ENCODE results near the gene STAB2.
"Not testable (repeated sequence)": the region's sequence is repeated elsewhere in the genome, so short reads cannot be mapped to it uniquely, and the experiment has no call there.

STAB2 gene

DNA sequence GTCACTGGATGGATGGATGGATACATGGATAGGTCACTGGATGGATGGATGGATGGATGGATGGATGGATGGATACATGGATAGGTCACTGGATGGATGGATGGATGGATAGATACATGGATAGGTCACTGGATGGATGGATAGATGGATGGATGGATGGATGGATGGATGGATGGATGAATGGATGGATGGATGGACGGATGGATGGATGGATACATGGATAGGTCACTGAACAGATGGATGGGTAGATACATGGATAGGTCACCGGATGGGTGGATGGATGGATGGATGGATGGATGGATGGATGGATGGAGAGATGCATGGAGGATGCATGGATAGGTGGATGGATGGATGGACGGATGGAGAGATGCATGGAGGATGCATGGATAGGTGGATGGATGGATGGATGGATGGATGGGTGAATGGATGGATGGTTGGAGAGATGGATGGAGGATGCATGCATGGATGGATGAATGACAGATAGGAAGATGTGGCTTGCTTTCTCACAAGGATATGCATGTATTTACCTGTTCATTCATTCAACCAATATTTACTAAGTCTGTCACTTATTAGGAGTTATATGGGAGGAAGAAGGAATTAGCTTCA lies 66.6 kb downstream of the STAB2 start:
- not testable (repeated sequence) for DNase-seq

DNA sequence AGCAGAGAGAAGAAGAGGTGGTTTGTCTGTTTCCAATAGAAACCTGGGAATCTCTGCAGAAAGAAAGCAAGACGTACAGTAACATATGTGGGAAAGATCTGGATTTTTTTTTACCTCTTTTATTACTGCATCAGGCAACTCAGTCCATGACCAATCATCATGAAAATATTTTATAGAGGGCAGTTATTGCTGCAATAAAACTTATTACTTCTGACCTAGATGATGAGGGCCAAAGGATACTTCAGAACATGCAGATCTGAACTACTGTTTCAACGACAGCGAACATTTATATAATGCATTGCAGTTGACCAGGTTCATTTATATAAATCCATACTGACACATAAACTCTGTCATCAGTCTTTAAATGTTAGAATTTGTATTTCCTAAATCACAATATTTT lies 67.7 kb downstream of the STAB2 start:
- DNase-seq: no peak

DNA sequence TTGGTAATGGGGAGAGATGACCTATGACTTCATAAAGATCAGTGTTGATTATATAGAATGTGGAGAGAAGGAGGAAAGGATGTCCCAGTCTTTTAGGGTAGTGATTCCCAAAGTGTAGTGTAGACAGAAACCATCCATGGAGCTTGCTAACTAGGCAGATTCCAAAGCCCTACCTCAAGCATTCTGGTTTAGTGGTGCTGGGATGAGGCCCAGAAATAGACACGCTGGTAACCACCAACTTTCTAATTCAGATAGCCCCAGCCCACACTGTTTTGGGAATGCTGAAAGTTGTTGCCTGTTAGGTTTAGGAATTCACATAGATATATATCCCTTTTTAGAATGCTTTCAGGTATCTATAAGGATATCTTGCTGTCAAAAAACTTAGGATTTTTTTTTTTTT lies 69.2 kb downstream of the STAB2 start:
- no peak for DNase-seq

DNA sequence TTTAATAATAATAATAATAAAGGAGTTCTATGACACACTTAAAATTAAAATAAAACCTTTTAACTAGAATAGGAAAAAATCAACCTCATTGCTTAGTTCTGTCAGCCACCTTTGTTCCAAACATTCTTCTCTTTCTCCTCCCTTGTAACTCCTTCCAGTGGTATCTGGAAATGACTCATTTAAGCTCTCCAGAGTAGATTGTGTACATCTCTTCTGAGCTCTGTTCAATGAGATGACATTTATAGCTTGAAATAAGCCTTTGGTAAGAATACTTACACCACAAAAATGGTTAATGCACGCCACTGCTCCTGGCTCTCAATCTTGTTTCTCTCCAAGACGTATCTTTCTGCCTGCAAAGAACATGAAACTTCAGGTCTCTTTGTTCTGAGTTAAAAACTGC lies 70.3 kb downstream of the STAB2 start:
- no peak for DNase-seq

DNA sequence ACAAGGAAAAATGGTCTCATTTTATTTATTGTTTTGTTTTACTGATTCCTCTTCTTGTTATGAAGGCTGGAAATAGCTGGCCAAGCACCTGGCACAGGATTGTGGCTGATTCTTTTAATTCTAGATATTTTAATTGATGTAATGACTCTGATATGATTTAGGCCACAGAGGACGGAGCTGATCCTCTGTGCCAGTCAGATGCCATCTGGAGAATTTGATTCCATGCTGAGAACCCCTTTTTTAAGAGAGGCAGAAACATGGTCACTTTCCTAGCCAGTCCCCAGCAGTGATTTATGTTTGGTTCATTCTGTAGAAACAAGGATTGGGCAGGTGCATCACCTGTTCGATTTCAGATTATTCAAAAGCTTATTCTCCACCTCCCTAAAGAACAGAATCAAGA lies 77.6 kb downstream of the STAB2 start:
- no peak for DNase-seq

DNA sequence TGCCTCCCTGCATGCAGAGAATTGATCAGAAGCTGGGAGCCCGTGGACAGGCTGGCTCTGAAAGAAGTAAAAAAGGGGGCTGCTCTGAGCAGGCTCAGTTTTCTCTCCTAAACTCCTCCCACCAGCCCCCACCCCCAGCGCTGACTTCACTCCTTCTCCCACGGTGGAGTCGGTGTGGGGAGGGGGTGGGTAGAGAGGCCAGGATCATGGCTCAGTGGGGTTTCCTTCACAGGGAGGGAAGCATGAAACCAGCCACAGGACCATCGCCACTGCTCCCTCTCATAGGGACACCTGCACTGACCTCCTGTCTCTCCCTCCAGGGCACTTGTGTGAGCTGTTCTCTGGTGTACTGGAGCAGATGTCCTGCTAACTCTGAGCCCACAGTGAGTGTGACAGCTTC lies 78.9 kb downstream of the STAB2 start:
- DNase-seq: no peak

DNA sequence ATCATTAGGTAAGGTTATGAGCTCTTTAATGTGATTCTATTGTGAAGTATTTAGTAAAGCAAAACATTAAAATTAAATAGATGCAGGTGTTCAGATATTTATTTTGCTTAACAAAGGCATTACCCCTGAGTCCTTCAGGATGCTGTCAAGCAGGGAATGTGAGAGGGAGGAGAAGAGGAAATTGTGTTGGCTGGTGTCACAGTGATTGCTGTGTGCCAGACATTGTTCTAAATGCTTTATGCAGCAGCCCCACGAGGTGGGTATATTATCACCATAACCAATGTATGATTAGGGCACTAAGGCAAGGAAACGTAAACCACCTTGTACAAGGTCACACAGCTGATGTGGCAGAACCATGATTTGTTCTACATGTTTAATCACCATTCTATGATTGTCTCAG lies 80.1 kb downstream of the STAB2 start:
- DNase-seq: no peak

DNA sequence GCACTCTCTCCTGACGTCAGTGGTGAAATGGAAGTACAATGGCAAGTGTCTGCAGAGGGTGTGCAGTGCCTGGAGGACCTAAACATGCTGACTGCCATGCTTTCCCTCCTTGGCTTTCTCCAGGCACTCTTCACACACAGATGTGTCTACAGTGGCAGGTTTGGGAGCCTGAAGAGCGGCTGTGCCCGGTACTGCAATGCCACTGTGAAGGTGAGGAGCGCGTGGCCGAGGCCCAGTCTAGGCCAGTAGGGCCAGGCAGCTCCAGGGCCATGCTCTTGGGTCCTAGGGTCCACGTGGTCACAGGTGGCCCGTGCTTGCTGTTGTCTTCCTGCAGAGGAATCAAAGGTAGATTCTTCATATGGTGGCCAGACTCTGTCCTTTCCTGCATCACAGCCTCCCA lies 81.4 kb downstream of the STAB2 start:
- no peak for DNase-seq

DNA sequence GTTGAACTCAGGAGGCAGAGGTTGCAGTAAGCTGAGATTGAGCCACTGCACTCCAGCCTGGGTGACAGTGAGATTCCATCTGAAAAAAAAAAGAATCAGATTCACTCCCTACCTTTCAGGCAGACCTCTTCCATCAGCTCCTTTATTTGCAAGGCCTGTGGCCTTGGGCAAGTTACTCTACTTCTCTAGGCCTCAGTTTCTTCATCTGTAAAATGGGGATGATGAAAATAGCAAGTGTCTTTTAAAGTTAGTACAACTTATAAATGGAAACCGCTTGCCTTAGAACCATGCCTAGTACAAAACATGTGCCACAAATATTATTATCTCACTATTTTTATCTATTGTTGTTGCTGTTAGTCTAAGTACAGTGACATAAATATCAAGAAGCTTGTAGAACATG lies 84.3 kb downstream of the STAB2 start:
- no peak for DNase-seq

DNA sequence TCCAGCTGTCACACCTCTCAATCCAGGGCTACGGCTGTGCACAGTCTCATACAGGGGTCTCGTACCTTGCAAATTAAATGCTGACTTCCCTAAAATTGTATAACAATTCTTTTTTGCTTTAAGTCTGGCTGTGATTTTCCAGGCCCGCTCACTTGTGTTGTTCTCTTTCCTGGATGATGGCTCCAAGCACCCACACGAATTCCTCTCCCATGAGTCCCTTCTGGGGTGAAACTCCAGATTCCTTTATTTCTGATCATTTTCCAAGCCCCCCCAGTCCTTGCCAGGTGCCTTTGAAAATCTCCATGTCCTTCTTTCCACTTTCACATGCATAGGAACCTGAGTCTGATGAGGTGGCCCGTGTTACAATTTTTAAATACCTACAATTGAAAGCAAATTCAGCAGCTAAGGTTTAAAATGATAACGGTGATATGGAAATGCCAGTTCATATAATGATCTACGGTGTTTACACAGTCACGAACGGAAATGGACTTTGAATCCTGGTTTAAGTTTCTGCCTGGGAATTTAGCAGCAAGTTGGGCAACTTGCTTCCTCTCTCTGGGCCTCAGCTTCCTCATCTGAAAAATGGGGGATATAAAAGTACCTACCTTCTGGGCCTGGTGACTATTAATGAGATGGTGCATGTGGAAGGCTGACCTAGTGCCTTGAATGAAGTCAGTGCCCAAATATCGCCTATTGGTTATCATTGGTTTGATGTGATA lies 85.5 kb downstream of the STAB2 start:
- no peak for DNase-seq

DNA sequence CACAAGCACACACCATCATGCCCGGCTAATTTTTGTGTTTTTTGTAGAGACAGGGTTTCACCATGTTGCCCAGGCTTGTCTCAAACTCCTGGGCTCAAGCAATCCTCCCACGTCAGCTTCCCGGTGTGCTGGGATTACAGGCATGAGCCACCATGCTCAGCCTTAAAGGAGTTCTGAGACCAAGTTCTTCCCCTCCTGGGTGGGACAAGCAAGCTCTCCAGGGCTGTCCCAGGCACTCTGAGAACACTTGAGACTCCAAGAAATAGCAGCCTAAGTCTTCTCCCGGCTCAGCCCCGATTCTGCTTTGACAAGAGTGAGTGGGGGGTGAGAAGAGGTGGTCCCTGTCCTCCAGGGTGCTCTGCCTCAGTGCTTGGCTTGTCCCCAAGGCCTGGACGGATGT lies 86.4 kb downstream of the STAB2 start:
- no peak for DNase-seq

DNA sequence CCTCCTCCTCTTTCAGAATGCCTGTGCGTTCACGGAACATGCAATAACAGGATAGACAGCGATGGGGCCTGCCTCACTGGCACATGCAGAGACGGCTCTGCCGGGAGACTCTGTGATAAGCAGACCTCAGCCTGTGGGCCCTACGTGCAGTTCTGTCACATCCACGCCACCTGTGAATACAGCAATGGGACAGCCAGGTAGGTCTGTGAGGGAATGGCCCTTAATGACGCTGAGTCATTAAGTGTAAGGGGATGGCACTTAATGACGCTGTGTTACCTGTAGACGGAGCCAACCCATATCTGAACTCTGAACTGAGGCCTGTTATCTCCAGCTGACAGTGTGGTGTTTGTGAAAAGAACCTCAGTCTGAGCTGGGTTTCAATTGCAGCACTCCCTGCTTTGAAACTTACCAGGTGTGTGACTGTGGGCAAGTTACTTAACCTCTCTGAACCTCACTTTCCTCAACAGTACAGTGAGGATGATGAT lies 86.9 kb downstream of the STAB2 start:
- no peak for DNase-seq

DNA sequence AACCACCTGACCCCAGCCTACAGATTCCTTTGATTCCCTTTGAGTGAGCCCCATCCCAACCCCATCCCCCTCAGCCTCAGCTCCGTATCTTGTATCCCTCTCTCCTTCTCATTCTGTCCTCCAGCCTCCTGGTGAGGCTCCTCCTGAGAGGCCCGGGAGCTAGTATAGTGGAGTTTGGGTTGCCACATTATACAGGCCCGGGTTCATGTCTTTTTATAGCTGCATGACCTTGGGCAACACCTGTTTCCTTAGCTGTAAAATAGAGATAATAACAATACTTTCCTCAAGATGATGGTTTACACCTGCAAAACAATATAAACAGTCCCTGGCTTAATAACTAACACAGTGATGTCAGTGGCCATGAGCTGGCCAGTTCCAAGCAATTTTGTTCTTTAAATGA lies 89.8 kb downstream of the STAB2 start:
- no peak for DNase-seq

DNA sequence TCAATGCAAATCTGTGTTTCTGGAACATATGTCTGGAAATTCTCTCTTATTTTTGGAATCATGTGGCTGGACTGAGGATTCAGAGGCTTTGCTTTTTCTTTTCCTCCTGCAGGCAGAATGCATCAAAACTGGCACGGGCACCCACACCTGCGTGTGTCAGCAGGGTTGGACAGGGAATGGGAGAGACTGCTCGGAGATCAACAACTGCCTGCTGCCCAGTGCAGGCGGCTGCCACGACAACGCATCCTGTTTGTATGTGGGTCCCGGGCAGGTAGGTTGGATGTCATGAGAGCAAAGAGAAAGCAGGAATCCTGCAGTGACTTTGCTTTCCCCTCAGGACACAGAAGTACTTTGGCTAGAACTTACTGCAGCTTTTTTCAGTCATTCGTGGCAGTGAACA lies 90.3 kb downstream of the STAB2 start:
- DNase-seq: no peak

DNA sequence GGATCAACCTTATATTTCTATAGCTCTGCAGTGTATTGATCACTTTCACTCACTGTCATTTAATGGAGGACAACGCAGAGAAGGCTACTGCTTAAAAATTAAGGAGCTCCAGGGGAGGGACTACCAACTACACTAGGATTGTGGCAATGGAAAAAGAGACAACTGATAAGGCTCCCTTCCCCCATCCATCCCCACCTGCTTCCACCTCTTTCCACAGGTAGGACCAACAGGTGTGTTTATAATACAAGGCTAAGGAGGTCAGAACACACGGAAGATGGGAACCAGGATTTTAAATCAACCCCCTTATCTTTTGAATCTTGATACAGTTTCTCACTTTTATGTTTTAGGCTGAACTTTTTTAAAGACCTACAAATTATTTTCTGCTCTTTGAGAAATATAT lies 90.8 kb downstream of the STAB2 start:
- DNase-seq: no peak

DNA sequence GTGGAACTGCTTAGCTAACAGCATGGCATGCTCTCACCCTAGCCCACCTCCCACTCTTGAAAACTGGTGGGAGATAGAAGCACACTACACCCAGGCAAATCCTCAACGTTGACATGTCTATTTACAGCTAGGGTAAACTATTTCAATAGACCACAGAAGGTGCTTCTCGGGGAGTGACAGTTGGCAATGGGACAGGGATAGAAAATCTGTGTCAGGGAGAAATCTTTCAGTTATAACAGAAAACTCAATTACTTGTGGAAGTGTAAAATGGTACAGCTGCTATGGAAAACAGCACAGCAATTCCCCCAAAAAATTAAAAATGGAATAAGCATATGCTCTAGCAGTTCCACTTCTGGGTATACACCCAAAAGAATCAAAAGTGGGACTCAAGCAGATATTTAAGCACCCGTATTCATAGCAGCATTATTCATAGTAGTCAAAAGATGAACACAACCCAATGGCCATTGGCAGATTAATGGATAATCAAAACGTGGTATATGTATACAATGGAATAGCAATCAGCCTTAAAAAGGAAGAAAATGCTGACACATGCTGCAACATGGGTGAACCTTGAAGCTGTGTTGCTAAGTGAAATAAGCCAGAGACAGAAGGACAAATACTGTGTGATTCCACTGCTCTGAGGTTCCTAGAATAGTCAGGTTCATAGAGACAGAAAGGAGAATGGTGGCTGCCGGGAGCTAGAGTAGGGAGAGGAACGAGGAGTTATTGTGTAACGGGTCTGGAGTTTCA lies 92.5 kb downstream of the STAB2 start:
- no peak for DNase-seq

DNA sequence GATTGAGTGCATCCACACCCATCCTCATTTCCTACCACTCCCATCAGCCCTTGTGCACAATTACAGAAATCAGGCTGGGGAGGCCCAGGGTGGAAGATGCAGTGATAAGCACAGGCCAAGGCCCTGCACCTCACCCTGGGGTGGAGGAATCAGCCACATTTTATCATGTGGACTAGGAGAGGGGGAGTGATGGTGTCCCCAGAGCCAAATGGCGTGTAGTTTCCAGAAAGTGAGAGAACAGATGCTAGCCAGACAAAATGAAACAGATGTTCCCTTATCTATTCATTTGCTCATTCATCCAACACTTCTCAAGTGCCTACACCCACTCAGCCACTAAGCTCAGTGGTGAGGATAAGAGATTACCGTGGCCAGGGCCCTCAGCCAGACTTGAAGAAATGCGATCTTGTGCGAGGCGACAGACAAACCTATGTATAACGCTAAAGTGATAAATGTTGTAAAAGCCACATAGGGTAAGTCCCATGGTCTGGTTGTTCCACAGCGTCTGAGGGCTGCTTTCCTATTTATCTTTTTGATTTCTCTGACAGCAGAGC lies 93.6 kb downstream of the STAB2 start:
- no peak for DNase-seq

DNA sequence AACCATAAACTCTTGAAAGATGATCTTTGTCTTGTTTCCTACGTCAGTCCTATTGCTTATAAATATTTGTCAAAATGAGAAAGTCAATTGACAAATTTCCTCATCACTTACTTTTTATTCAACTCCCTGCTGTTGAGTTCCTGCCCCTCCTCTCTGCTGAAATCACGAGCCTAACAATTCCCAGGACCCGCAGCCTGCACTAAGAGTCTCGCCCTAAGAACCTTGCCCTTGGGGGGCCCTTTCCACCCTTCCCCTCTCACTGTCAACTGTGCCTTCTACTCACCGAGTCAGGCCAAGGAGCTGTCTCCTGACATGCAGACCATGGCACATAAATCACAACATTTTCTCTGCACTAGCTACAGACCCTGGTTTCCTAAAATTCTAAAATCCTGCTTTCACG lies 99.0 kb downstream of the STAB2 start:
- no peak for DNase-seq

DNA sequence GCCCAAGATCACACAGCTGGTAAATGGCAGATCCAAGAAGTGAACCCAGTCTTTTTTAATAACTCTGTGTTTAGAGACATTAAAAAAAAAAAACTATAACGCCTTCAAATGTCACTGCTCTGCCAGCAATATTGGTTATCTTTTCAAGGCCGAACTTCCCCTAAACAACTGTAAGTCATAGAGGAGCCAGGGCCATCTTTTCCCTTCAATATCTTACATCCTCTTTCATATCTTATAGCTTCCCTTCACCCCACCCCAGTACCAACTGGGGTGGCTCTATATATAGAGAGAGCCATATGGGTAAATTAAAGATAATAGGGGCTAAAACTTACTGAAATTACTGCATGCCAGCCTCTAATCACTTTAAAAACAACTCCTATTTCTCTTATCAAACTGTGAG lies 100.2 kb downstream of the STAB2 start:
- no peak for DNase-seq

DNA sequence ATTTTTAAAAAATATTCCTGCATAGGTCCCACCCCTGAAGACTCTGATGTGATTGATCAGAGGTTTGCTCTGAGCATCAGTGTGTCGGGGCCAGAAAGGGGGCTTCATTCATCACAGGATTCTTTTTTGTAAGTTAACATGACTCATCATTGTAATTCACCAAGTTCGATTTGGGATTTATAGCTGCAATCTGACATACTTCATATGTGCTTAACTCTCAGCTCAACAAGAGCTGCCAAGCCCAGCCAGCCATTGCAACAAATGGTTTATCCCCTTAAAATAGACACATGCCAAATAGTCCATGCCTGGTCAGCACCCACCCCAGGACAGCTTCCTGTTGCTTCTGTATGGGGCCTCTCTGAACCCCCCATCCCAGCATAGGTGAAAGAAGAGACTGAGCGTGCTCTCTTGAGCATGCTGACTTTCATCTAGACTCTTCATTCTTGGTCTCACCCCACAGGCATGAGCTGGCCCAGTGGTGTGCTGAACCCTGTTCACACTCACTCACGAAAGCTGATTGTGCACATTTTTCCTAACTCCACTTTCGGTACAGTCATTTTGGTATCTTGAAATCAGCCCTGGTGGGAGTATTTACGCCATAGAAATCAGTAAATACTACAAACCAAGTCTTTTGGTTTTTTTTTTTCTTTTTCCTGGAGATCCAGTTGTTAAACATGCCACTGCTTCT lies 101.4 kb downstream of the STAB2 start:
- DNase-seq: no peak

DNA sequence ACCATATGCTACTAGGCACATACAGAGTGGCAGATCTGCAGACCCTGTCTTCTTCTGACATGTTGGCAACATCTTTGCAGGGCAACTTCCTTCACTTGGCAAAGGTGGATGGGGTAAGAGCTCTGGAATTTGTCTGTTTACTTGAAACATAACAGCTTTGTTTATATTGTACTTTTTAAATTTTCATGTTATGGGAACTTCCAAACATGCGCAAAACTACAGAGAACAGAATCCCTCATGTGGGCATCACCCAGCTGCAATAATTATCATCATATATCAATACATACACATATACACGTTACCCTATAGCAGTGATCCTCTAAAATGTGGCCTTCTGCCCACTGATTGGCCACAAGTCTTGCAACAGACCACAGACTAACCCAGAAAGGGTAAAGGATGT lies 103.4 kb downstream of the STAB2 start:
- no peak for DNase-seq

DNA sequence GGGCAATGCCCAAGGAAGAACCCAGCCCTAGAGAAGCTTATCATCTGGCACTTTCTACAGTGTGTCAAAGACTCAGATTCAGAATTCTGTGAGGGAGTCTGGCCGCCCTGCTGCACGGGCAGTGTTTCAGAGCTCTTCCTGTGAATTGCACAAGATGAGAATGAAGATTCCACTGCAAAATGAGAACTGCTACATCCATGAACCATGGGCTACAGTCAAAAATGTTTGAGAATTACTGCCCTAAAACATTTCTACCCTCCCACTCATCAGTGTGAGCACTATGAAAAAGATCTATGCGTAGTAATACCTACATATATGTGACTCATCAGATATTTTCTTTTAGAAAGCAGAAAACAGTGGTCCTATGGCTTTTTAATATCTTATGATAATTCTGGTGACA lies 104.0 kb downstream of the STAB2 start:
- DNase-seq: no peak

DNA sequence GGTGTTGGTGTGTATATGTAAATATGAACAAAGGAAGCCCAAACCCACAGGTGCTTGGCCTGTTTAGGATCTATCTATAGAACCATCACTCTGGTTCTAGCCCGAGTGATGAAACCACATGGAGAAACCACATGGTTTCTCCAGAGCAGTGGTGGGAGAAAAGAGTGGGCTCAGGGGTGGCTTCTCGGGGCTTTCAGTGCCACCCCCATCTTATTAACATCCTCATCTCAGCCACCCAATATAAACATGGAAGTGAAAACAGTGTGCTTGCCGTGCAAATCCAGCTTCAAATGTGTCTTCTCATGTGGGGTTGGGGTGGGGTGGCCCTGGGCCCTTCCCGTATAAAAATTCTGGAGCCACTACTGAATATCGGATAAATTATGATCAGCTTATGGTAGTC lies 109.0 kb downstream of the STAB2 start:
- no peak for DNase-seq

Measured in activated effector memory CD4-positive, alpha-beta T cell treated with Interleukin-2 at 50 U/mL for 16 hours (primary cell).